PFSK-1 (cell line): ENCODE results near the gene SPATA16.

ENCODE experiments used
- FOXP2 ChIP-seq: optimal IDR thresholded peaks from 2 replicates; pipeline ENCODE3; 2011; ENCODE audit warnings: borderline replicate concordance, control low read depth, inconsistent platforms; ENCODE audit not compliant: insufficient read depth; ENCODE audit errors: extremely low read length, extremely low read depth
- POLR2AphosphoS5 ChIP-seq: IDR thresholded peaks from 2 replicates; pipeline ENCODE4 v1.6.1; 2012; ENCODE audit warnings: low read depth, mild to moderate bottlenecking, control low read depth, low read length, moderate library complexity
- REST ChIP-seq, 2 experiments: IDR thresholded peaks; 2 replicates each; pipeline versions ENCODE4 v1.6.1 to v1.8.0; 2011 to 2012; ENCODE audit warnings: low read depth in 2 of 2, low read length in 2 of 2, control low read depth in 1 of 2, inconsistent platforms in 1 of 2, mild to moderate bottlenecking in 1 of 2, moderate library complexity in 1 of 2; ENCODE audit not compliant: insufficient read depth in 1 of 2
- SIN3A ChIP-seq: IDR thresholded peaks from 2 replicates; pipeline ENCODE4 v1.6.1; 2012; ENCODE audit warnings: mild to moderate bottlenecking, low read length, moderate library complexity, borderline replicate concordance; ENCODE audit not compliant: insufficient read depth
- TAF1 ChIP-seq: IDR thresholded peaks from 2 replicates; pipeline ENCODE4 v1.6.1; 2012; ENCODE audit warnings: low read length, control low read depth, borderline replicate concordance; ENCODE audit not compliant: insufficient read depth

SPATA16 gene

GRCh38 chr3:173013219-173013832 lies 127.7 kb downstream of the SPATA16 start:
- TF ChIP-seq FOXP2 (no peak), SIN3A (no peak), POLR2AphosphoS5 (no peak), REST (IDR thresholded peaks at IDR 0.05; ENCODE audit: insufficient read depth in 1 of 2, low read depth in 2 of 2, low read length in 2 of 2) (no peak), TAF1 (no peak)

GRCh38 chr3:173009410-173009809 lies 131.6 kb downstream of the SPATA16 start:
- no peak for TF ChIP-seq SIN3A
- TF ChIP-seq POLR2AphosphoS5: no peak
- TF ChIP-seq REST (IDR thresholded peaks at IDR 0.05; ENCODE audit: insufficient read depth in 1 of 2, low read depth in 2 of 2, low read length in 2 of 2): no peak
- no peak for TF ChIP-seq FOXP2
- no peak for TF ChIP-seq TAF1

GRCh38 chr3:173008978-173009377 lies 132.1 kb downstream of the SPATA16 start:
- no peak for TF ChIP-seq POLR2AphosphoS5

GRCh38 chr3:173007079-173007723 lies 133.8 kb downstream of the SPATA16 start:
- TF ChIP-seq SIN3A (no peak), POLR2AphosphoS5 (no peak), TAF1 (no peak), FOXP2 (no peak), REST (IDR thresholded peaks at IDR 0.05; ENCODE audit: insufficient read depth in 1 of 2, low read depth in 2 of 2, low read length in 2 of 2) (no peak)

- no peak for TF ChIP-seq FOXP2
- TF ChIP-seq POLR2AphosphoS5: no peak
- TF ChIP-seq REST (IDR thresholded peaks at IDR 0.05; ENCODE audit: insufficient read depth in 1 of 2, low read depth in 2 of 2, low read length in 2 of 2): no peak
- TF ChIP-seq TAF1: no peak
- TF ChIP-seq SIN3A: no peak
Observed at GRCh38 chr3:173006006-173006405, 135.0 kb downstream of the SPATA16 start.
